Measurements from ENCODE around the gene EPHB1. TPM values are rescaled to one million over a fixed set of nuclear protein-coding genes. Genes with fewer than 3 reads are reported as not detected.
A peak's percentile ranks its signal among the peaks of the same experiment; 100 is the strongest.

Gene EPHB1
- total RNA-seq, 1 experiment from 2014 or later: 2.8 TPM

- peak overlapping the region in 1 of 3 experiments; percentile 35; a peak in 2 of 7 replicates for H3K27ac Mint-ChIP-seq
- H3K4me2 ChIP-seq (ENCODE audit: insufficient read depth, insufficient read length, low read length): no peak overlapping the region
- H3K79me1 ChIP-seq (ENCODE audit: insufficient read depth, low read depth, low read length, poor library complexity, severe bottlenecking): no peaks in the 10 kb centered on the region
- peaks cover 9 to 10% of the 10 kb centered on the region in 2 experiments for H3K4me1 Mint-ChIP-seq
- no peak overlapping the region for H2BK120ac ChIP-seq (ENCODE audit: low read depth, low read length, poor library complexity, severe bottlenecking)
- no peaks in the 10 kb centered on the region for H3K23me2 ChIP-seq (ENCODE audit: insufficient read length, low read depth, low read length, poor library complexity, severe bottlenecking)
- no peaks in the 10 kb centered on the region for H3K79me2 ChIP-seq (ENCODE audit: insufficient read depth, low read length)
- H3K27me3 Mint-ChIP-seq (ENCODE audit: low read depth): peaks cover 5% of the 10 kb centered on the region
- no peak overlapping the region for H4K91ac ChIP-seq (ENCODE audit: insufficient read length, low read depth, low read length)
- H3T11ph ChIP-seq (ENCODE audit: low read length): no peak overlapping the region
- no peak overlapping the region for H4K8ac ChIP-seq (replicated peaks; ENCODE audit: insufficient read length, low read depth, low read length)
- H4K5ac ChIP-seq (ENCODE audit: insufficient read length, low read depth, low read length): no peak overlapping the region
- WGBS (ENCODE audit: extremely low coverage, insufficient read length, low lambda C conversion rate): no CpG with 5 or more reads among the region's 7 CpGs
- H3K23ac ChIP-seq (ENCODE audit: insufficient read length, low read depth, low read length): no peak overlapping the region
- 0 out of 2 replicates have a peak, but pooled peaks cover 4% of the 10 kb centered on the region for H3K4me1 ChIP-seq (ENCODE audit: insufficient read depth, low read length)
- no peaks in the 10 kb centered on the region for H3K36me3 Mint-ChIP-seq (ENCODE audit: insufficient read depth in 1 of 3, low read depth in 3 of 3)
- no peak for DNase-seq
- no peaks in the 10 kb centered on the region for H3K9me3 Mint-ChIP-seq
- no peaks in the 10 kb centered on the region for H4K20me1 ChIP-seq (ENCODE audit: control insufficient read depth, insufficient read depth, insufficient read length)
- H2BK12ac ChIP-seq (ENCODE audit: insufficient read length, low read depth, low read length): no peak overlapping the region
- H2BK20ac ChIP-seq (ENCODE audit: low read depth, low read length, poor library complexity, severe bottlenecking): no peak overlapping the region
- H3K4me3 Mint-ChIP-seq: no peak overlapping the region
- H2BK15ac ChIP-seq (ENCODE audit: low read depth, low read length): no peak overlapping the region
- no peak overlapping the region for H2BK5ac ChIP-seq (ENCODE audit: insufficient read length, low read length)
- H3K18ac ChIP-seq (ENCODE audit: insufficient read length, low read depth, low read length): no peak overlapping the region
- no peaks in the 10 kb centered on the region for H3K27me3 ChIP-seq (ENCODE audit: insufficient read depth, low read length)
- H3K56ac ChIP-seq (ENCODE audit: insufficient read length, low read depth, low read length): no peak overlapping the region
- no peak overlapping the region for H2AK5ac ChIP-seq (ENCODE audit: insufficient read length, low read length)
- TF ChIP-seq CTCF (conservative IDR thresholded peaks at IDR 0.05): no peak
- H2AFZ ChIP-seq (ENCODE audit: low read length): no peak overlapping the region
- no peak overlapping the region for H3K9ac ChIP-seq (ENCODE audit: extremely low read depth, insufficient read length, low read length)
- H3K27ac ChIP-seq (ENCODE audit: insufficient read length, low read depth, low read length): no peak overlapping the region
- H3K4ac ChIP-seq (ENCODE audit: low read depth, low read length): no peak overlapping the region
- H3K14ac ChIP-seq (ENCODE audit: insufficient read depth, low read length): no peak overlapping the region
- no peaks in the 10 kb centered on the region for H3K9me3 ChIP-seq (ENCODE audit: control insufficient read depth, low read depth, low read length)
Measured at GRCh38 chr3:134816623-134817022, 21.6 kb downstream of the EPHB1 start.

All from H9 (cell line).